Fibroblast of villous mesenchyme (primary cell): ENCODE measurements around the gene PIK3CD. TPM values are rescaled to one million over a fixed set of nuclear protein-coding genes. Genes with fewer than 3 reads are reported as not detected.

ENCODE experiments used
- DNase-seq: peaks from one replicate; pipeline ENCODE4 v3.0.0-alpha.2; 2010; ENCODE audit warnings: low read depth
- H3K4me3 ChIP-seq: 2 replicates; pipeline ENCODE4 v1.5.1; 2011; ENCODE audit warnings: low read depth, mild to moderate bottlenecking, low read length
- total RNA-seq: library from RNA; depleted of rRNA; stranded (reverse); fragments of >200 nt; gene quantifications from 2 replicates; pipeline ENCODE4 v1.2.3, GENCODE V29; 2012
- TF ChIP-seq, protein P1 (sequence below): IDR thresholded peaks from 2 replicates; pipeline ENCODE4 v1.5.1; 2012; ENCODE audit warnings: low read depth, mild to moderate bottlenecking, low read length; ENCODE audit not compliant: insufficient read depth

PIK3CD gene
- total RNA-seq, 1 donor, result 27.6 TPM

DNA sequence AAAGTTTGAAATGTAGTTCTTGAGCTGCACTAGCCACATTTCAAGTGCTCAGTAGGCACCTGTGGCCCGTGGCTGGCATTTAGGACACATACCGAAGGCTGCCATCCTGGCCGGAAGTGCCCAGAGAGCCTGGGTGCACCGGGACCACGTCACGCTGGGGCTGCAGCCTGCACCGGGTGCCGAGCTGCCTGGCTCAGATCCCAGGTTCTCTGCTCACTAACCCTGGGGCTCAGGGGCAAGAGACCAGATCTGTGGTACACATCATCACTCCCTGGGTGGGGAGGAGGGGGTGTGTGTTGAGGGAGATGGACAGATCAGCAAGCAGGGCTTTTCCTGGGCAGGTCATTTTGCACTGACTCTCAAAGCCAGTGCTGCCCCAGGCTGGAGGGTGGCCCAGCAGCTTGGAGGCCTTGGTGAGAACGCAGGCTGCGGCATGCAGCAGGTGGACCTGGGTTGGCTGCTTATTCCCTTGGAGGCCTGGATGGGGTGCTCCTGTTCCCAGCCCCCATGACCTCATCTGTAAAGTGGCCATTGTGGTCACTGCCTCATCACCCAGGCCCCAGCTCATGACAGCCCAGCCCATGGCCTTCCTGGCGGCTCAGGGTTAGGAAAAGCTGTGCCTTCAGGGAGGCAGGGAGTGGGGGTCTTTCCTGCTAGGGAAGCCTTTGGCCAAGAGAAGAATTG lies 39.2 kb upstream of the PIK3CD start:
- no peak overlapping the region for H3K4me3 ChIP-seq
- DNase-seq, result no peak
- TF ChIP-seq, protein P1, sequence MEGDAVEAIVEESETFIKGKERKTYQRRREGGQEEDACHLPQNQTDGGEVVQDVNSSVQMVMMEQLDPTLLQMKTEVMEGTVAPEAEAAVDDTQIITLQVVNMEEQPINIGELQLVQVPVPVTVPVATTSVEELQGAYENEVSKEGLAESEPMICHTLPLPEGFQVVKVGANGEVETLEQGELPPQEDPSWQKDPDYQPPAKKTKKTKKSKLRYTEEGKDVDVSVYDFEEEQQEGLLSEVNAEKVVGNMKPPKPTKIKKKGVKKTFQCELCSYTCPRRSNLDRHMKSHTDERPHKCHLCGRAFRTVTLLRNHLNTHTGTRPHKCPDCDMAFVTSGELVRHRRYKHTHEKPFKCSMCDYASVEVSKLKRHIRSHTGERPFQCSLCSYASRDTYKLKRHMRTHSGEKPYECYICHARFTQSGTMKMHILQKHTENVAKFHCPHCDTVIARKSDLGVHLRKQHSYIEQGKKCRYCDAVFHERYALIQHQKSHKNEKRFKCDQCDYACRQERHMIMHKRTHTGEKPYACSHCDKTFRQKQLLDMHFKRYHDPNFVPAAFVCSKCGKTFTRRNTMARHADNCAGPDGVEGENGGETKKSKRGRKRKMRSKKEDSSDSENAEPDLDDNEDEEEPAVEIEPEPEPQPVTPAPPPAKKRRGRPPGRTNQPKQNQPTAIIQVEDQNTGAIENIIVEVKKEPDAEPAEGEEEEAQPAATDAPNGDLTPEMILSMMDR, result no peak

DNA sequence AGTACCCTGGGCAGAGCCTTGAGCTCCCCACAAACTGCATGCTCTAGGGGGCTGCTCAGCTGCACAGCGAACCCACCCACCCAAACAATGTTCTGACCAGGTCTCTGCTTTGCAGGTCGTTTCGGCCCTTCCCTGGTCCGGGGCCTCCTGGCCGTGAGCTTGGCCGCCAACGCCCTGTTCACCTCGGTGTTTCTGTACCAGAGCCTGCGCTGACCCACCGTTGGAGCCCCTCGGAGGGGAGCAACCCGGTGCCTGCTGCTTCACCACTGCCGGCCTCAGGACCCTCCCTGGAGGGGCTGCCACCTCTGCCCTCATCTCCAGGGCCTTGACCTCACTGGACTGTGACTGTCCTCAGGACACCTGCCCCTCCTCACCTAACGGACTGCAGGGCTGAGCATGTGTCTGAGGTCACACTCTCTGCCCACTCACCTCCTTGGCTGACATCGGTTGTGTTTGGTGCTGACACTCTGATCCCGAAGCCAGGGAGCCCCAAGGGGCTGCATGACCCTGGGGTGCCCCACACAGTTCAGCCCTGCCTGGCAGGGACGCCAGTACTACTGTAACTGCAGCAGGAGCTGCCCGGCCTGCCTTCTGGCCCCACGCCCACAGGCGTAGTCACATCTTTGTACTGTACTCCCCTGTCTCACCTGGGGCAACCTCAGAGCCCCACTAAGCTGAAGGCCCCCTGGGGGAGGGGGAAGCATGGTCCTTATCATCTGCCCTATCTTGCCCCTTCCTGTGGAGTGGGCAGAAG lies 38.5 kb upstream of the PIK3CD start:
- H3K4me3 ChIP-seq, result no peak overlapping the region

DNA sequence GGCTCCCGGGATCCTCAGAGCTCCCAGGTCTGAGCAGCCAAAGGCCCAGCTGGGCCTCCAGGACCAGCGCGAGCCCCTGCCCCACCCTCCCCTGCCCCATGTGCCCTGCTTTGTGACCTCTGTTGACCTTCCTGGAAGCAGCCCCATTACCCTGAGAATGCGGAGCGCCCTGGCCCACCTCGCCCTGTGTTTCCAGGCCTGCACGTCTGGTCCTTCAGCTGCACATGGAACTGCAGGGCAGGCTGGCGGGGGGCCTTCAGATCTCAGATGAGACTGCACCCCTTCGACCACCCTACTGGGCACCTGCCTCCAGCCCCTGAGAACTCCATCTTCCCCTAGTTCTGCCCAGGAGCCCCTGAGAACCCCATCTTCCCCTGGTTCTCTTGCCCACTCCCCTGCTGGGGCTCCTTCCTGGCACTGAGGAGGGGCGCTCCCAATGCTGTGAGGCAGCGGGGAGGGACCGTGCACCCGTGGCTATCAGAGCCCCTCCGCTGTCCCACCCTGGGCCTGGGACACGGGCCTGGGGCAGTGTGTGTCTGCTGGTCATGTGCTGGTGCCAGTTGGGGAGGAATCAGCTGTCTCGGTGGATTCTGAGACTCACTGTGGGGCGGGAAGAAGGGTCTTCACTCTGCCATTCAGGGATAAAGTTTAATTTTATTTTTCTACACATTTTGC lies 37.8 kb upstream of the PIK3CD start:
- H3K4me3 ChIP-seq, result no peak overlapping the region
- DNase-seq, result no peak
- TF ChIP-seq, protein P1, result no peak

More for the DNA sequence above, 38.5 kb upstream of the PIK3CD start:
- TF ChIP-seq, protein P1, result no peak
- DNase-seq, result no peak

DNA sequence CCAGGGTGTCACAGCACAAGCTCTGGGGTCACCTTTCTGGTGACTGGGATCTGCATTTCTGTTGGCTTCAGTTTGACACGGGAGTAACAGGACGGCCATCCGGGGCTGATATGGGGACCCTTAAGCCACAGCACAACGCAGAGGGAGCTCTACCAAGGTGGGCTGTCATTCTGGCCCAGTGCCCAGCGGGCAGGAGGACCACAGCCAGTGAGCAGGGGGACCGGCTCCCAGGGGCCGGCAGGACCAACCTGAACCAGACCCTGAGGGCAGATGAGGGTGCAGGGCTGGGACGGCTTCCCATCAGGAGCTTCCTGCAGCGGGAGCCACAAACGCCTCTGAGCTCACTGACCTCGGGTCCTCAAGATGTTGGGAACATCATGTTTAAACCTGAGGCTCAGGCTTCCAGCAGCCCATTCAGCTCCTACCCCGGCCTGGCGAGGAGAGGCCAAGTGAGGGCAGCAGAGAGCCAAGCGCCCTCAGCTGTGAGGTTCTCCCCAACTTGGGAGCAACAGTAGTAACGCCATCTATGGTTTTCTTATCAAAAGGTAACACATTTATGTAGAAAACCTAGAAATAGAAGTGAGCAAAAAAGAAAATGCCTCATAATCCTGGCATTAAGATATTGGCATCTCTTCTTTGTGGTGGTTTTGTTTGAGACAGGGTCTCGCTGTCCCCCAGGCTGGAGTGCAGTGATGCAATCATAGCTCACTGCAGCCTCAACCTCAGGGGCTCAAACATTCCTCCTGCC lies 36.0 kb upstream of the PIK3CD start:
- DNase-seq, result peak; percentile 20
- TF ChIP-seq, protein P1, result peak; percentile 70
- H3K4me3 ChIP-seq, result no peak overlapping the region

DNA sequence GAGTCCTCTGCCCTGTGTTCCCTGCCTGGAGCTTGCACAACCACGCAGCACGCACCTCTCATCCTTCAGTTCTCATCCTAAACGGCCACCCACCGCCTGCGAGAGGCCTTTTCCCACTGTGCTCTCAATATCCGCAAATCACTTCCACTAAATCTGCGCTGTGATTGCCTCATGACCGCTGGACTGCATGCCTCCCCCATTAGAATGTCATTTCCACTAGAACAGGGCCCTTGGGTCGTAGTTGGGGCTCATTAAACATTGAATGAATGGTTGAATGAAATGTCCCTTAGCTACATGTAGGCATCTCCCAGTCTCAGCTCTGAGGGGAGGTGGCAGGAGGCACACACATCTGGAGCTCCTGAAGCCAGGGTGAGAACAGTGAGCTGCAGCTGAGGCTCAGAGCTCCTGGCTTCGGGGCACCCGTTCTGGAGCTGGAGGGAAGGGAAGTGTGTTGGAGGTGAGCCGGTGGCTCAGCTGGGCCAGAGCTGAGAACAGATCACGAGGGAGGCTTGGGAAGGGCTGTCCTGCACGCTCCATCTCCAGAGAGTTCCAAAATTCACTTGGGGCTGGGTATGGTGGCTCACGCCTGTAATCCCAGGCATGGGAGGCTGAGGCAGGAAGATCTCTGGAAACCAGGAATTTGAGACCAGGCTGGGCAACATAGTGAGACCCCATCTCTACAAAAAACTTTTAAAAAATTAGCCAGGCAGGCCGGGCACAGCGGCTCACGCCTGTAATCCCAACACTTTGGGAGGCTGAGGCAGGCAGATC lies 32.4 kb upstream of the PIK3CD start:
- no peak for DNase-seq
- H3K4me3 ChIP-seq, result no peak overlapping the region
- TF ChIP-seq, protein P1, result no peak

DNA sequence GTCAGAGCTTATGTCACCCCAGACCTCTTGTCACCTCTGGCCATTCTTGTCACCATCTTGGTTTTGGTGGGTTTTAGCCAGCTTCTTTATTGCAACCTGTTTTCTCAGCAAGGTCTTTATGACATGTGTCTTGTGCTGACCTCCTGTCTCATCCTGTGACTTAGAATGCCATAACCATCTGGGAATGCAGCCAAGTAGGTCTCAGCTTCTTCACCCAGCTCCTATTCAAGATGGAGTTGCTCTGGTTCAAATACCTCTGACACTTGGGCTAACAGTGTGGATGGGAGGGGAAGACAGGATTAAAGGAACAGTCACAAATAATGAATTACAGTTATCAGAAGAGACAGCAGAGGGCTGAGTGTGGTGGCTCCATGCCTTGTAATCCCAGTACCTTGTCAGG lies 30.5 kb upstream of the PIK3CD start:
- TF ChIP-seq, protein P1, result no peak
- no peak overlapping the region for H3K4me3 ChIP-seq
- DNase-seq, result peak; percentile 9
